Measurements from ENCODE around the gene NFYA. TPM values are rescaled to one million over a fixed set of nuclear protein-coding genes. Genes with fewer than 3 reads are reported as not detected.

NFYA gene
- total RNA-seq, 1 donor from 2014 or later = 39.7 TPM

- Mint-ChIP-seq H3K36me3 (ENCODE audit: low read depth, unreplicated experiment) (no peaks in the 10 kb centered on the region), H3K4me1 (ENCODE audit: unreplicated experiment) (no peaks in the 10 kb centered on the region), H3K4me3 (ENCODE audit: unreplicated experiment) (no peak overlapping the region), H3K27me3 (ENCODE audit: unreplicated experiment) (no peaks in the 10 kb centered on the region), H3K27ac (ENCODE audit: unreplicated experiment) (no peak overlapping the region), H3K9me3 (ENCODE audit: unreplicated experiment) (no peaks in the 10 kb centered on the region)
- DNase-seq (ENCODE audit: low spot score) = no peak
- no peak for TF ChIP-seq CTCF (IDR thresholded peaks at IDR 0.05; ENCODE audit: unreplicated experiment)
These were observed 7.9 kb upstream of the NFYA start for GRCh38 chr6:41064841-41065240.

- no peak for TF ChIP-seq CTCF (IDR thresholded peaks at IDR 0.05; ENCODE audit: unreplicated experiment)
These were observed 7.2 kb upstream of the NFYA start for GRCh38 chr6:41065550-41066026.

GRCh38 chr6:41066867-41067304 is 5.9 kb upstream of the NFYA start:
- no peaks in the 10 kb centered on the region for H3K9me3 Mint-ChIP-seq (ENCODE audit: unreplicated experiment)
- H3K4me1 Mint-ChIP-seq (ENCODE audit: unreplicated experiment) = peaks cover 8% of the 10 kb centered on the region
- H3K27me3 Mint-ChIP-seq (ENCODE audit: unreplicated experiment) = peaks cover 2% of the 10 kb centered on the region
- H3K27ac Mint-ChIP-seq (ENCODE audit: unreplicated experiment) = no peak overlapping the region
- peak; percentile 64 for DNase-seq (ENCODE audit: low spot score)
- peak; percentile 92 for TF ChIP-seq CTCF (IDR thresholded peaks at IDR 0.05; ENCODE audit: unreplicated experiment)
- H3K4me3 Mint-ChIP-seq (ENCODE audit: unreplicated experiment) = no peak overlapping the region
- H3K36me3 Mint-ChIP-seq (ENCODE audit: low read depth, unreplicated experiment) = no peaks in the 10 kb centered on the region

More at GRCh38 chr6:41065550-41066026, 7.2 kb upstream of the NFYA start:
- H3K27ac Mint-ChIP-seq (ENCODE audit: unreplicated experiment) = no peak overlapping the region
- H3K27me3 Mint-ChIP-seq (ENCODE audit: unreplicated experiment) = no peaks in the 10 kb centered on the region
- DNase-seq (ENCODE audit: low spot score) = no peak
- H3K4me3 Mint-ChIP-seq (ENCODE audit: unreplicated experiment) = no peak overlapping the region
- H3K36me3 Mint-ChIP-seq (ENCODE audit: low read depth, unreplicated experiment) = no peaks in the 10 kb centered on the region
- no peaks in the 10 kb centered on the region for H3K9me3 Mint-ChIP-seq (ENCODE audit: unreplicated experiment)
- peaks cover 2% of the 10 kb centered on the region for H3K4me1 Mint-ChIP-seq (ENCODE audit: unreplicated experiment)

GRCh38 chr6:41071501-41071922 is 1.3 kb upstream of the NFYA start:
- peak; percentile 71 for DNase-seq (ENCODE audit: low spot score)
- peak overlapping the region; percentile 93 for H3K27ac Mint-ChIP-seq (ENCODE audit: unreplicated experiment)
- peaks cover 30% of the 10 kb centered on the region for H3K4me1 Mint-ChIP-seq (ENCODE audit: unreplicated experiment)
- peak overlapping the region; percentile 93 for H3K4me3 Mint-ChIP-seq (ENCODE audit: unreplicated experiment)
- H3K36me3 Mint-ChIP-seq (ENCODE audit: low read depth, unreplicated experiment) = peaks cover 7% of the 10 kb centered on the region
- peaks cover 14% of the 10 kb centered on the region for H3K27me3 Mint-ChIP-seq (ENCODE audit: unreplicated experiment)
- H3K9me3 Mint-ChIP-seq (ENCODE audit: unreplicated experiment) = no peaks in the 10 kb centered on the region
- no peak for TF ChIP-seq CTCF (IDR thresholded peaks at IDR 0.05; ENCODE audit: unreplicated experiment)

GRCh38 chr6:41071923-41072835 is 595 bp upstream of the NFYA start, which contains the start of gene OARD1:
TSS of gene OARD1 (minus strand) at chr6:41072356. CDS start at chr6:41071634, 722 bp downstream.
- Mint-ChIP-seq H3K9me3 (ENCODE audit: unreplicated experiment) (no peaks in the 10 kb centered on the region), H3K4me3 (ENCODE audit: unreplicated experiment) (peak within 1 kb of the TSS; percentile 93), H3K27me3 (ENCODE audit: unreplicated experiment) (peaks cover 14% of the 10 kb centered on the region), H3K36me3 (ENCODE audit: low read depth, unreplicated experiment) (peaks cover 7% of the 10 kb centered on the region), H3K27ac (ENCODE audit: unreplicated experiment) (peak within 1 kb of the TSS; percentile 93), H3K4me1 (ENCODE audit: unreplicated experiment) (peaks cover 31% of the 10 kb centered on the region)
- peak; percentile 99 for DNase-seq (ENCODE audit: low spot score)
- TF ChIP-seq CTCF (IDR thresholded peaks at IDR 0.05; ENCODE audit: unreplicated experiment) = no peak

All from endothelial cell (in vitro differentiated cells).